Hippocampal formation (tissue), 2 donors: Measurements from ENCODE around the gene PLPP3.
"Not testable (repeated sequence)": the region's sequence is repeated elsewhere in the genome, so short reads cannot be mapped to it uniquely, and the experiment has no call there.

Experiments used
- DNase-seq, 2 donors: peaks; one replicate each; lab custom pipeline; 2025; lab: John Stamatoyannopoulos, UW

PLPP3 gene

DNA sequence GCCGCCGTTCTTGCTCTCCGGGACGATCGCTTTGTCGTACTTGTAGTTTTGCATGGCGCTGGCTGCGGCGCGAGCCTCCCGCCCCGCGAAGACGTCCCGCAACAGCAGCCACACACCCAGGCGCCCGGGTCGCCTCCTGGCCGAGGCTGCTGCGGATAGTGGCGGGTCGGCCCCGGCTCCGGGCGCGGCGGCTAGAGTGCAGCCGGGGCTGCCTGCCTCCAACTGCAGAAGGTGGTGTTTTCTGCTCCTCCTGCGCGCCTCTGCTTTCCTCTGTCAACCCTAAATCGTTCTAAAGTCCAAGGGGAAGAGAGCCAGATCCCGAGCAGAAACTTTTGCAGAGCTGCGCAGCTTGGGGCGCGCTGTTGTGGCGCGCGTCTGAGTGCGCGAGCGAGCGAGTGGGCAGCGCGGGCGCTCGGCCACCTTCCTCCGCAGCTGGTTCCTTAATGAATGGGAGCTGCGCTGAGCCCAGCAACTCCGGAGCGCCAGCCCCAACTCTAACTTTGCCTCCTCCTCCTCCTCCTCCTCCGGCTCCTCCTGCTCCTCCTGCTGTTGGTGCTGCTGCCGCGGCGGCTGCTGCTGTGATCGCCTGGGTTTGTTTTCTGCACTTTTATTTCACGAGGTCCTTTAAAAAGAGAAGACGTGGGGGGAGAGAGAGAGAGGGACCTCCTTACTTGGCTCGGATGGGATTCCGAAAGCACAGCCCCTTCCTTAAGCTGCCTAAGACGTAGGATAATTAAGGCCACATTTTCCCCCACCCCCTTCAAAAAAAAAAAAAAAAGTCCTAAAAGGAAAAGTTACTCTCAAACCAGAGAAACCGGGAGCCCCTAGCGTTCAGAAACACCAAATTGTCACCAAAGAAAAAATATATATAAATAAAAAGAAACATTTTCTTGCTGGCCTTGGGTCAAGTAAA, at the start of gene PLPP3:
Gene PLPP3 (minus strand): TSS at position 601 of the 913 bp plus-strand sequence. CDS start 547 bp downstream, at position 54.
- DNase-seq, result peak; percentile 76 to 89

DNA sequence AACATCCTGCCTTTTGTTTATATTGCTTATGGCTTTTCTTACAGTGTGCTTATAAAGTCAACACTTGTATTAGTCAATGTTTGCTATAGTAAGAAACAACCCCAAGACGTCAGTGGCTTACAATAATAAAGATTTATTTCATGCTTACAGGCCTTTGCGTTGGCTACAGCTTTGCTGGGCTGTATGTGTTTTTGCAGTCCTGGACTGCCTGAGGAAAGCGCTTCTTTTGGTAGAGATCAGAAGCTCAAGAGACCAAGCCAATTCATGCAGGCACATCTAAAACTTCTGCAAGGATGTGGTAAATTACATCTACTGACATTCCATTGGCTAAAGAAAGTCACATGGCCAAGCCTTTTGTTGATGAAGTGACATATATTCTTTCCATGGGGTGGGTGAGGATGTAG, 48.3 kb upstream of the PLPP3 start:
- no peak for DNase-seq

DNA sequence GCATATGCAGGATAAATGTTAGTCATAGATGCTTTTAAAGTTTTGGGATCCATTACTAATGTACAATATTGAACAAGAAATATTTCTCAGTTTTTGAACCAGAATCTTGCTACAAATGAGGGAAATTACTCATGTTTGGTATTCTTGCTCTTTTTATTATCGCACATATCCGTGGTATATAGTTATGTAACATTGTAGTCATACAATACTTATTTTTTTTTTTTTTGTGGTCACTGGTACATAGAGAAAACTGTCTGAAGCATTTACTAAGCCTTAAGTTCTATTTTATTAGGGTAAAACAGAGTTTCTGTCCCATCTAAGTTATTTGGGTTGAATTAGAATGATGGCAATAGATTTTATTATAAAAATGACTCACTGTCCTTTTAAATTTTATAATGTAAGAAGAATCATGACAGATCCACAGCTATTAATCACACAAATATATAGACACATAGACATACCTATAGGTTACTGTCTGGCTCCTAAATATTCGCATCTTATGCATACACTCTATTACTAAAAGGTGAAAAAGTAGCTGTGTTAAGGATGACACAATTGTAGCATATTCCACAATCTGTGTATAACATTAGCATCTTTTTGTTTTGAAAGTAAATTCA, 47.8 kb upstream of the PLPP3 start:
- no peak for DNase-seq

GRCh38 chr1:56626546-56626945, 47.2 kb upstream of the PLPP3 start:
- DNase-seq, result no peak

- no peak for DNase-seq
Observed at GRCh38 chr1:56625819-56626440, 46.6 kb upstream of the PLPP3 start.

DNA sequence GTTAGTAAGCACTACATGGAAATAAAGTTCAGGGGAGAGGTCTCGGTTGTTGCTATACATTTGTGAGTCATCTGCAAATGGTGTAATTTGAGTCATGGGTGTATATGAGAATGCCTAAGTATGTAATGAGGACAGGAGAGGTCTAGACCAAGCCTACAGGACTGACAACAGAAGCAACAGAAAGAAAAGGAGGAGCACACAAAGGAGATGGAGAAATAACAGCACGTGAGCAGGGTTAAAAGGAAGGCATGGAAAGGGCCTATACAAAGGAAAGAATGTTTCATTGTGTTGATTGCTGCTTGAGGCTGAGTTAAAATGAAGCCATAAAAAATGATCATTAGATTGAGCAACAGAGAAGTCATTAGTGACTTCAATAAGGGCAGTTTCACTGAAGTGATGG, 37.8 kb upstream of the PLPP3 start:
- no peak for DNase-seq

- not testable (repeated sequence) for DNase-seq
Observed at GRCh38 chr1:56610770-56611169, 31.4 kb upstream of the PLPP3 start.

GRCh38 chr1:56610097-56610496, 30.7 kb upstream of the PLPP3 start:
- DNase-seq, result not testable (repeated sequence)

DNA sequence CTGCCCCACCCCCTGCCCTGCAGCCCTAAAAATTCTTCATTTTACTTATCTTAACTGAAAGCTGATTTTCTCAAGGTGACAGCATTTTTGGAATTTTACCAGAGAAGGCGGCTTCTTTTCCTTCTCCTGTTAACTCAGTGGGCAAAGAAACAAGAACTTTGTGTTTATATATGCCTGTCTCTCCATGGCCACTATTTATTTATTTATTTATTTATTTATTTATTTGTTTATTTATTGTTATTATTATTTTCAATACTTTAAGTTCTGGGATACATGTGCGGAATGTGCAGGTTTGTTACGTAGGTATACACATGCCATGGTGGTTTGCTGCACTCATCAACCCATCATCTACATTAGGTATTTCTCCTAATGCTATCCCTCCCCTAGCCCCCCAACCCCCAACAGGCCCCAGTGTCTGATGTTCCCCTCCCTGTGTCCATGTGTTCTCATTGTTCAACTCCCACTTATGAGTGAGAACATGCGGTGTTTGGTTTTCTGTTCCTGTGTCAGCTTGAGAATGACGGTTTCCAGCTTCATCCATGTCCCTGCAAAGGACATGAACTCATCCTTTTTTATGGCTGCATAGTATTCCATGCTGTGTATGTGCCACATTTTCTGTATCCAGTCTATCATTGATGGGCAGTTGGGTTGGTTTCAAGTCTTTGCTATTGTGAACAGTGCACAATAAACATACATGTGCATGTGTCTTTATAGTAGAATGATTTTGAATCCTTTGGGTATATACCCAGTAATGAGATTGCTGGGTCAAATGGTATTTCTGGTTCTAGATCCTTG, 16.2 kb upstream of the PLPP3 start:
- DNase-seq, result not testable (repeated sequence)

GRCh38 chr1:56591909-56592308, 12.5 kb upstream of the PLPP3 start:
- DNase-seq, result no peak

GRCh38 chr1:56590520-56591011, 11.2 kb upstream of the PLPP3 start:
- no peak for DNase-seq

DNA sequence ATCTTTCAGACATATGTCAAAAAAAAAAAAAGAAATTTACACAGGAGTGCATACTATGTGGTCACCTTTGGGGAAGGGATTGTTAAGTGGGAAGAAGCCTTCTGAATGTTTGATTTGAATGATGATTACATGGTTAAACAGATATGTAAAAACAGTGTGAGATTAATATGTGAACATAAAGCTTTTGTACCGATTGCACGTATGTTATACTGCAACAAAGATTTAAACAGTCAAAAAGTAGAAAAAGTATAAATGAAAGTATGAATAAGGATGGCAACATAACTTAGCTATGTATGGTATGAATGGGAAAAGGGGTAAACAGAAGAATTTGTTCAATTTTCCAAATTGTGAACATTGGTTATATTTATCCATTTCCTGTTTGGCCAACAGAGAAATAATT, 10.0 kb upstream of the PLPP3 start:
- no peak for DNase-seq

DNA sequence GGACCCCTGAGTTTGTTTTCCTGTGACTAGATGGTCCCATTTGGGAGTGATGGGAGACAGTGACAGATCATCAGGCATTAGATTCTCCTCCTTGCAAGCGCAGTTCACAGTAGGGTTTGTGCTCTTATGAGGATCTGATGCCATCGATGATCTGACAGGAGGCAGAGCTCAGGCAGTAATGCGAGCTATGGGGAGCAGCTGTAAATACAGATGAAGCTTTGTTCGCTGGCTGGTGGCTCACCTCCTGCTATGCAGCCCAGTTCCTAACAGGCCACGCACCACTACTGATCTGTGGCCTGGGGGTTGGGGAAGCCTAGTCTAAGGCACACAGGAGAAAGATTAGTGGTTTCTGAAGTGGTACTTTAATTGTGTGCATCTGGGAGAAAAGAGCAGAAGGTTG, 7.1 kb upstream of the PLPP3 start:
- DNase-seq, result no peak

- no peak for DNase-seq
Observed at GRCh38 chr1:56585985-56586384, 6.6 kb upstream of the PLPP3 start.

DNA sequence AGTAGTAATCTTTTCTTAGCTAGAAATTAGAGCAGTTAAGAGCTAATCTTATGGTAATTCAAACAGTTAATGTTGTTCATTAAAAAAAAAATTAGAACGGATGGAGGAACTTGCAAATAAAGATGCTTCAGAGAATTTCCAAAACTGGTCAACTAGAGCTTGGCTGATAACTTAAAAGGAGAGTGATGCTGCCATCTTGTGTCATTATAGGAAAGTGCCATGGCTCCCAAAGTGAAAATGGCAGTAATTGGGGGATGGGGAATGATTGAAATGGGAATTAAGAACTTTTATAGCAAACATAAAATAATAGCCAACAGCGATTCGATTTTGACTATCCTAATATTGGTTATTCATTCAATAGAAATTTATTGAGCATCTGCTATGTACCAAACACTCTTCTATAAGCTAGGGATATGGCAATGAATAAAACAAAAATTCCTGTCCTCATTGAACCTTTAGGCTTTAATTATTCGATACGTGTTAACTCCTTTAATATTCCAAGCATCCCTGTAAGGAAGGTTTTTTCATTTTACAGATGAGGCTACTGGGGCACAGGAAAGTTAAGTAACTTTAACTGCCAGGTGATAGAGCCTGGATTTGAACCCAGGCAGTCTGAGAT, 5.7 kb upstream of the PLPP3 start:
- peak in 1 of 2 donors; percentile 78 for DNase-seq

DNA sequence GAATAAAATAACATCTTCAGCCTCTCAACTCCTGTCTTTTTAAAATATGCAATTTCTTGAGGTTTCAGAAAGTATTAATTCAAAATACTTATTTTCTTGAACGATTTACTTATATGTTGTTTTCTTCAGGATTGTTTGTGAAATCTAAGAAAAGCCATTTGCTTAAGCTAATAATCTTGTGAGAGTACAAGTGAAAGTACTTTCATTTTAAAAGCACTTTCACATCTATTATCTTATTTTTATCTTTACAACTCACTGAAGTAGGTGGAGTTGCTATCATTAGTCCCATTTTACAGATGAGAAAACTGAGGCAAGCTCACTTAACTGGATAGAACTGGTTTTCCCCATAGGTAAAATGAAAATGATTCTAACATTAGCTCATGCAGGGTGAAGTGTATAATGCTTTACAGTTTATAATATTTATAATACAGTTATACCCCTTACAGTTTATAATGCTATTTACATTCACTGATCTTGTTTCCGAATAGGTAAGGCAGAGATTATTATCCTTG, 4.7 kb upstream of the PLPP3 start:
- DNase-seq, result no peak

DNA sequence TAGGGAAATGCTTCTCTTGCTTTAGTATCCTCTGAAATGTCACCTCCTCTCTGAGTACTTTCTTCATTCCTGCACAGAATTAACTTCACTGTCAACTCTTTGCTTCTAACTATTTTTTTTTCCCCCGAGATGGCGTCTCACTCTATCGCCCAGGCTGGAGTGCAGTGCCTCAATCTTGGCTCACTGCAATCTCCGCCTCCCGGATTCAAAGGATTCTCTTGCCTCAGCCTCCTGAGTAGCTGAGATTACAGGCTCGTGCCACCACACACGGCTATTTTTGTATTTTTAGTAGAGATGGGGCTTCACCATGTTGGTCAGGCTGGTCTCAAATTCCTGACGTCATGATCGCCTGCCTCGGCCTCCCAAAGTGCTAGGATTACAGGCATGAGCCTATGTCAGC, 1.4 kb upstream of the PLPP3 start:
- DNase-seq, result no peak

- DNase-seq, result peak in 1 of 2 donors; percentile 73
Observed at GRCh38 chr1:56578138-56578962, 1.0 kb downstream of the PLPP3 start.

DNA sequence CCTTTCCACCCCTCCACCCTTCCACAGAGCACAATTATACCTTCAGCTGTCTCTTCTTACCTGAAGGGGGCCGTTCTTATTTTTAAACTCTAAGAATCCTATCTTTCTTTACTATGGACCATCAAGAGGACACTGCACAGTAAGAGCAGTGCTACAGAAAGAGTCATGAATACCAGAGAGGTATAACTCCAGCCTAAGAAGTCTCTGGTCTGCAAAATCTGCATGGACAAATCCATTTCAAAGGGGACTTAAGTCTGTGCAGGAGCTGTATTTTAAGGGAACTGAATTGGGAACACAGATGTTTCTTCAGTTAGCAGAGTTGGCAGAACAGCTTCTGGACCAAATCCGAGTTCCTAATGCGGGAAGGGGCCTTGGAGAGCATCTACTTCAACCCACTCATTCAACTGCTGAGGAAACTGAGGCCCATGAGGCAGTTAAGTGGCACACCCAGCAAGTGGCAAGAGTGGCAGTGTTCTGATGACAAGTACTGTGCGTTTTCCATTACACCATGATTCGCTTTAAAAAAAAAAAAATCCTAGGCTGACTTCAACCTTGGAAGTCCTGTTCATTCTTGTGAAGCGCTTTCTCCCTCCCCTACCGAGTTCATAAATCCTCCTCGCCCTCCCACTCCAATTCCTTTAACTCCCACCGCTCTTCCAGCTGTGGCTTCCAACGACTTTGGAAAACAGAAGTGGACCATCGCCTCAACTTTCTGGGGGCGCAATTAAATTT, 1.8 kb downstream of the PLPP3 start:
- no peak for DNase-seq
